H9 (cell line): ENCODE data around the gene NPFFR2. TPM values are rescaled to one million over a fixed set of nuclear protein-coding genes. Genes with fewer than 3 reads are reported as not detected.

ENCODE experiments used
- DNase-seq: peaks from one replicate; pipeline ENCODE4 v3.0.0-alpha.2; 2017
- H2AFZ ChIP-seq: one replicate; pipeline ENCODE4 v1.6.1; 2013; ENCODE audit warnings: mild to moderate bottlenecking, low read length, control low read depth, moderate library complexity
- H2AK5ac ChIP-seq: 2 replicates; pipeline ENCODE4 v1.6.1; 2013; ENCODE audit warnings: low read length, control low read depth, mixed read lengths; ENCODE audit not compliant: insufficient read length
- H2BK120ac ChIP-seq: one replicate; pipeline ENCODE4 v1.6.1; 2013; ENCODE audit warnings: low read depth, mild to moderate bottlenecking, low read length, control low read depth, inconsistent platforms; ENCODE audit not compliant: poor library complexity, severe bottlenecking
- H2BK12ac ChIP-seq: 2 replicates; pipeline ENCODE4 v1.6.1; 2013; ENCODE audit warnings: low read length, control low read depth, mixed read lengths, low read depth; ENCODE audit not compliant: insufficient read length
- H2BK15ac ChIP-seq: 2 replicates; pipeline ENCODE4 v1.6.1; 2013; ENCODE audit warnings: low read depth, low read length, control low read depth
- H2BK20ac ChIP-seq: one replicate; pipeline ENCODE4 v1.6.1; 2013; ENCODE audit warnings: low read depth, mild to moderate bottlenecking, low read length, control low read depth, inconsistent platforms; ENCODE audit not compliant: poor library complexity, severe bottlenecking
- H2BK5ac ChIP-seq: 2 replicates; pipeline ENCODE4 v1.6.1; 2013; ENCODE audit warnings: low read length, control low read depth, mixed read lengths; ENCODE audit not compliant: insufficient read length
- H3K14ac ChIP-seq: 2 replicates; pipeline ENCODE4 v1.6.1; 2013; ENCODE audit warnings: low read length, control low read depth; ENCODE audit not compliant: insufficient read depth
- H3K18ac ChIP-seq: 2 replicates; pipeline ENCODE4 v1.6.1; 2013; ENCODE audit warnings: low read depth, mild to moderate bottlenecking, mixed read lengths, low read length, control low read depth; ENCODE audit not compliant: insufficient read length
- H3K23ac ChIP-seq: 2 replicates; pipeline ENCODE4 v1.6.1; 2013; ENCODE audit warnings: low read length, control low read depth, mixed read lengths, low read depth; ENCODE audit not compliant: insufficient read length
- H3K23me2 ChIP-seq: 2 replicates; pipeline ENCODE4 v1.6.1; 2013; ENCODE audit warnings: low read depth, mild to moderate bottlenecking, mixed read lengths, low read length, control low read depth; ENCODE audit not compliant: insufficient read length, poor library complexity, severe bottlenecking
- H3K27ac ChIP-seq: 2 replicates; pipeline ENCODE4 v1.5.1; 2013; ENCODE audit warnings: low read length, control low read depth, mixed read lengths, low read depth; ENCODE audit not compliant: insufficient read length
- H3K27me3 ChIP-seq: 2 replicates; pipeline ENCODE4 v1.6.1; 2013; ENCODE audit warnings: low read length, control low read depth, inconsistent platforms; ENCODE audit not compliant: insufficient read depth
- H3K4ac ChIP-seq: 2 replicates; pipeline ENCODE4 v1.6.1; 2013; ENCODE audit warnings: low read depth, mild to moderate bottlenecking, control low read depth, inconsistent platforms, low read length, moderate library complexity
- H3K4me1 ChIP-seq: 2 replicates; pipeline ENCODE4 v1.6.1; 2013; ENCODE audit warnings: low read length, control low read depth, inconsistent platforms; ENCODE audit not compliant: insufficient read depth
- H3K4me2 ChIP-seq: 2 replicates; pipeline ENCODE4 v1.6.1; 2013; ENCODE audit warnings: low read length, control low read depth, mixed read lengths; ENCODE audit not compliant: insufficient read length, insufficient read depth
- H3K56ac ChIP-seq: 2 replicates; pipeline ENCODE4 v1.6.1; 2013; ENCODE audit warnings: low read depth, mild to moderate bottlenecking, mixed read lengths, low read length, control low read depth; ENCODE audit not compliant: insufficient read length
- H3K79me1 ChIP-seq: 2 replicates; pipeline ENCODE4 v1.6.1; 2013; ENCODE audit warnings: low read depth, mild to moderate bottlenecking, moderate library complexity, low read length, control low read depth, inconsistent platforms; ENCODE audit not compliant: insufficient read depth, poor library complexity, severe bottlenecking
- H3K79me2 ChIP-seq: 2 replicates; pipeline ENCODE4 v1.6.1; 2013; ENCODE audit warnings: low read length, control low read depth, inconsistent platforms; ENCODE audit not compliant: insufficient read depth
- H3K9ac ChIP-seq: 2 replicates; pipeline ENCODE4 v1.6.1; 2013; ENCODE audit warnings: low read length, control low read depth, mixed read lengths; ENCODE audit not compliant: insufficient read length; ENCODE audit errors: extremely low read depth
- H3K9me3 ChIP-seq: one replicate; pipeline ENCODE4 v1.6.1; 2013; ENCODE audit warnings: low read depth, low read length, inconsistent platforms; ENCODE audit not compliant: control insufficient read depth
- H3T11ph ChIP-seq: one replicate; pipeline ENCODE4 v1.6.1; 2013; ENCODE audit warnings: mild to moderate bottlenecking, low read length, control low read depth, inconsistent platforms
- H4K20me1 ChIP-seq: one replicate; pipeline ENCODE4 v1.6.1; 2013; ENCODE audit not compliant: control insufficient read depth, insufficient read length, insufficient read depth
- H4K5ac ChIP-seq: 2 replicates; pipeline ENCODE4 v1.6.1; 2013; ENCODE audit warnings: low read depth, mild to moderate bottlenecking, mixed read lengths, low read length, control low read depth; ENCODE audit not compliant: insufficient read length
- H4K8ac ChIP-seq: replicated peaks from 2 replicates; pipeline ENCODE4 v1.6.1; 2013; ENCODE audit warnings: low read length, control low read depth, mixed read lengths, low read depth; ENCODE audit not compliant: insufficient read length
- H4K91ac ChIP-seq: 2 replicates; pipeline ENCODE4 v1.6.1; 2013; ENCODE audit warnings: low read depth, mild to moderate bottlenecking, moderate library complexity, mixed read lengths, low read length, control low read depth; ENCODE audit not compliant: insufficient read length
- H3K27ac Mint-ChIP-seq, 3 experiments: 2 replicates in 2 of 3; 3 replicates in 1 of 3; pipeline ENCODE4 v1.8.0; 2020 to 2021; ENCODE audit warnings: mixed read lengths in 3 of 3, mild to moderate bottlenecking in 1 of 3, moderate library complexity in 1 of 3
- H3K27me3 Mint-ChIP-seq: 2 replicates; pipeline ENCODE4 v1.8.0; 2021; ENCODE audit warnings: low read depth, mild to moderate bottlenecking, moderate library complexity, mixed read lengths
- H3K36me3 Mint-ChIP-seq, 3 experiments: 2 replicates in 2 of 3; 3 replicates in 1 of 3; pipeline ENCODE4 v1.8.0; 2020 to 2021; ENCODE audit warnings: low read depth in 3 of 3, mixed read lengths in 3 of 3; ENCODE audit not compliant: insufficient read depth in 1 of 3
- H3K4me1 Mint-ChIP-seq, 2 experiments: 2 replicates each; pipeline ENCODE4 v1.8.0; 2020; ENCODE audit warnings: mixed read lengths in 2 of 2
- H3K4me3 Mint-ChIP-seq, 2 experiments: 2 replicates in 1 of 2; 3 replicates in 1 of 2; pipeline ENCODE4 v1.8.0; 2020 to 2021; ENCODE audit warnings: mild to moderate bottlenecking in 2 of 2, mixed read lengths in 2 of 2, moderate library complexity in 1 of 2
- H3K9me3 Mint-ChIP-seq, 2 experiments: 2 replicates in 1 of 2; 3 replicates in 1 of 2; pipeline ENCODE4 v1.8.0; 2020; ENCODE audit warnings: mild to moderate bottlenecking in 2 of 2, mixed read lengths in 2 of 2, moderate library complexity in 1 of 2
- CTCF ChIP-seq: fragments of 200-600 bp; sonication (generic); conservative IDR thresholded peaks from 3 replicates; pipeline ENCODE4 v1.8.0; 2021; ENCODE audit warnings: antibody characterized with exemption, mild to moderate bottlenecking
- WGBS: extraction: QIAGEN DNeasy Blood & Tissue Kit; methylation state at CpG from one replicate; pipeline ENCODE4 v1.1.7; 2013; ENCODE audit warnings: missing lambda C conversion rate, low lambda C conversion rate, mixed read lengths; ENCODE audit not compliant: insufficient read length; ENCODE audit errors: extremely low coverage; 5-methylcytosine and 5-hydroxymethylcytosine counted together
- total RNA-seq: library from RNA; stranded (reverse); gene quantifications from 2 replicates; pipeline ENCODE4 v1.2.1, GENCODE V29; 2021

NPFFR2 gene
- total RNA-seq, 1 experiment from 2014 or later: 7.3 TPM

- H3K56ac ChIP-seq: no peak overlapping the region
- Mint-ChIP-seq H3K27ac (no peak overlapping the region; a peak in 1 of 7 replicates), H3K4me1 (no peaks in the 10 kb centered on the region), H3K36me3 (peaks cover 4 to 15% (median 10%) of the 10 kb centered on the region in 3 experiments; a peak in 6 of 7 replicates), H3K27me3 (no peaks in the 10 kb centered on the region), H3K4me3 (no peak overlapping the region), H3K9me3 (peaks cover 4 to 6% of the 10 kb centered on the region in 2 experiments; a peak in 3 of 5 replicates)
- no peaks in the 10 kb centered on the region for H3K4me1 ChIP-seq
- H3K79me1 ChIP-seq: no peaks in the 10 kb centered on the region
- no peak overlapping the region for H2BK12ac ChIP-seq
- no peaks in the 10 kb centered on the region for H3K23me2 ChIP-seq
- H3K4ac ChIP-seq: no peak overlapping the region
- H4K91ac ChIP-seq: no peak overlapping the region
- no peak overlapping the region; the same call in 1 of the 2 replicates for H3K14ac ChIP-seq
- no peak overlapping the region for H4K8ac ChIP-seq
- no peak overlapping the region for H2BK15ac ChIP-seq
- no peak overlapping the region for H2AFZ ChIP-seq
- no peak overlapping the region for H2AK5ac ChIP-seq
- DNase-seq: no peak
- no peaks in the 10 kb centered on the region for H4K20me1 ChIP-seq
- no peak overlapping the region for H3K18ac ChIP-seq
- no peak overlapping the region for H2BK20ac ChIP-seq
- no CpG with 5 or more reads among the region's 8 CpGs for WGBS
- H3K23ac ChIP-seq: no peak overlapping the region
- no peak overlapping the region for H3T11ph ChIP-seq
- no peak overlapping the region for H3K9ac ChIP-seq
- no peak overlapping the region for H3K27ac ChIP-seq
- H3K9me3 ChIP-seq: no peaks in the 10 kb centered on the region
- H4K5ac ChIP-seq: no peak overlapping the region
- no peaks in the 10 kb centered on the region for H3K79me2 ChIP-seq
- H2BK120ac ChIP-seq: no peak overlapping the region
- H2BK5ac ChIP-seq: no peak overlapping the region
- H3K27me3 ChIP-seq: no peaks in the 10 kb centered on the region
- H3K4me2 ChIP-seq: no peak overlapping the region
- TF ChIP-seq CTCF: no peak
Measured at GRCh38 chr4:72194046-72194445, 162.2 kb downstream of the NPFFR2 start.
